IPS-18c (cell line): Measurements from ENCODE around the gene ZNF200.
"Not testable (repeated sequence)": the region's sequence is repeated elsewhere in the genome, so short reads cannot be mapped to it uniquely, and the experiment has no call there.

Experiments
- H3K4me3 ChIP-seq: 2 replicates; pipeline ENCODE4 v1.7.0; 2013; ENCODE audit warnings: low read depth, mild to moderate bottlenecking, low read length, moderate library complexity; ENCODE audit not compliant: insufficient read depth
- H3K9me3 ChIP-seq: one replicate; pipeline ENCODE4 v1.6.1; 2013; ENCODE audit warnings: mild to moderate bottlenecking, low read length, moderate library complexity; ENCODE audit not compliant: control insufficient read depth, insufficient read depth

ZNF200 gene, protein sequence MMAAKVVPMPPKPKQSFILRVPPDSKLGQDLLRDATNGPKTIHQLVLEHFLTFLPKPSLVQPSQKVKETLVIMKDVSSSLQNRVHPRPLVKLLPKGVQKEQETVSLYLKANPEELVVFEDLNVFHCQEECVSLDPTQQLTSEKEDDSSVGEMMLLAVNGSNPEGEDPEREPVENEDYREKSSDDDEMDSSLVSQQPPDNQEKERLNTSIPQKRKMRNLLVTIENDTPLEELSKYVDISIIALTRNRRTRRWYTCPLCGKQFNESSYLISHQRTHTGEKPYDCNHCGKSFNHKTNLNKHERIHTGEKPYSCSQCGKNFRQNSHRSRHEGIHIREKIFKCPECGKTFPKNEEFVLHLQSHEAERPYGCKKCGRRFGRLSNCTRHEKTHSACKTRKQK

DNA sequence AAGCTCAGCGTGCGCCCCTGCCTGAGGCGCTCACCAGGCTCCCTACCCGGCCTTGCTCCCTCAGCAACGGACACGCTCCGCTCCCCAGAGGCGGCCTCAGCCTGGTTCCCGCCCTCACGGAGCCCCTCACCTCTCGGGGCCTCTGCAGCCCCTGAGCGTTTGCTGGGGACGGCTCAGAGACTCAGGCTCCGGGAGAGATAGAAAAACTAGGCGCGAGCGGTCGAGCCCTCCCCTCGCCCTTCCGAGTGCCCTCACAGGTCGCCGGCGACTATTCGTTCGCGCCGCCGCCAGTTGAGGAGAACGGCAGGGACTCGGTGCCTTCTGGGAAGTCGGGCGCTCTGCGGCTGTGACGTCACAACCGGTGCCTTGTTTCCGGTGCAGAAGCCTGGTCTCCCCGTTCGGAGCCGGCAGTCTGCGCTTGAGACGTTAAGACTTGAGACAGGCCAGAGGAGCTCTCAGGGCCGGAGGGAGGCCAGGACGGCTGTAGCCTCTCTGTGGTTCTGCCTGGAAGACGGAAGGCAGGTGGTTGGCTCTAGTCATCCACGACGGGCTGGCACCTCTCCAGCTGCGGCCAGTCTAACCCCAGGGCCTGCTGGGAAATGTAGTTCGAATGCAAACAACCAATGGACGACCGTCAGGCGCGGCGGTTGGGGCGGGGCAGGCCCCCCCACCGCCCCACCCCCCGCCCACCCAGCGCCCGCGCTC, at the start of gene ZNF200:
Gene ZNF200 (minus strand): TSS at position 302 of the 705 bp plus-strand sequence. CDS start 1,403 bp downstream, outside the sequence.
- peak within 1 kb of the TSS; percentile 99 for H3K4me3 ChIP-seq
- H3K9me3 ChIP-seq, result no peaks in the 10 kb centered on the region

- peak overlapping the region; percentile 95 for H3K4me3 ChIP-seq
- peaks cover 11% of the 10 kb centered on the region for H3K9me3 ChIP-seq
Measured at GRCh38 chr16:3283543-3284447, 48.8 kb upstream of the ZNF200 start.

GRCh38 chr16:3282730-3283542, 48.0 kb upstream of the ZNF200 start, which contains the start of gene ZNF263:
TSS of gene ZNF263 (plus strand) at chr16:3283491. CDS start at chr16:3283819, 328 bp downstream.
- peaks cover 9% of the 10 kb centered on the region for H3K9me3 ChIP-seq
- H3K4me3 ChIP-seq, result peak within 1 kb of the TSS; percentile 95

DNA sequence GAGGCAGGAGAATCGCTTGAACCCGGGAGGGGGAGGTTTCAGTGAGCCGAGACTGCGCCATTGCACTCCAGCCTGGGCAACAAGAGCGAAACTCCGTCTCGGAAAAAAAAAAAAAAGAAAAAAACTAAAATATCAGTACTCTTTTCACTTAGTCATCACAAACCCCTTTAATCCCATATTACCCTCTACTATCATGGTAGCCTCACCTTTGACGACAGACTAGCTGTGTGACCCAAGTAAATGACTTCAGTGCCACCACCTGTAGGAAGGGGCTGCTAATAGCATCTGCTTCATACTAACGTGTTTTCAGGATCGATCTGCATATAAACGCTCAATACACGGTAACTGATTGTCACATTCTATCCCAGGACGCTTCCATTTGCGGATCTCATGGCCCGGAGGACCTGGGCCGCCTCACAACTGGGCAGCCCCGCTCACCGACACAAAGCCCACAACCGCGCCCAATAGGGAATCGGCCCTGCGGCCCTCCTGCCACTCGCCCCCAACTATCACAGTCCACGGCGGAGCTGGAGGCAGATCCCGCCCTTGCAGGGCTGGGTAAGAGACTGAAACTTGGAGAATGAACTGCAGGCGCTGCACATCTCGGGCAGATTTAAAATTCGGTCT, 47.3 kb upstream of the ZNF200 start:
- Histone ChIP-seq H3K9me3 (peaks cover 11% of the 10 kb centered on the region), H3K4me3 (peak overlapping the region; percentile 95)

GRCh38 chr16:3281222-3281820, 46.4 kb upstream of the ZNF200 start:
- no peak overlapping the region for H3K4me3 ChIP-seq
- H3K9me3 ChIP-seq, result peaks cover 5% of the 10 kb centered on the region

GRCh38 chr16:3276679-3277078, 41.7 kb upstream of the ZNF200 start:
- H3K4me3 ChIP-seq, result no peak overlapping the region
- H3K9me3 ChIP-seq, result peaks cover 2% of the 10 kb centered on the region

- H3K4me3 ChIP-seq, result no peak overlapping the region
- H3K9me3 ChIP-seq, result peaks cover 2% of the 10 kb centered on the region
Measured at GRCh38 chr16:3274947-3275346, 40.0 kb upstream of the ZNF200 start.

DNA sequence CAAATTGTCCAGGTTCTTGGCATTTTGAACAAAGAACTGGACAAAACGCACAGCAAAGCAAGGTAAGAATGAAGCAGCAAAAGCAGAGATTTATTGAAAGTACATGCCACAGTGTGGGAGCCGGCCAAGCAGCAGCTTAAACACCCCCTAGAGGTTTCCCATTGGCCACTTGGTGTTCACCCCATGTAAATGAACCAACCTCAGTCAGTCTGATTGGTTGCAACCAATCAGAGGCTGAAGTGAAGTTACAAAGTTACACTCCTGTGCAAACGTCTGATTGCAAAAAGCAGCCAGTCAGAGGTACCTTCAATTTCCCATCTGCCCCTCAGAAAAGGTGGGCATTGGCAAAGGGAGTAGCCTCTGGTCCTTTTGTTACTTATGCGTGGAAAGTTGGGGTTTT, 39.5 kb upstream of the ZNF200 start:
- peaks cover 2% of the 10 kb centered on the region for H3K9me3 ChIP-seq
- no peak overlapping the region for H3K4me3 ChIP-seq

- H3K4me3 ChIP-seq, H3K9me3 ChIP-seq: not testable (repeated sequence)
Measured at GRCh38 chr16:3271281-3271680, 36.3 kb upstream of the ZNF200 start.

DNA sequence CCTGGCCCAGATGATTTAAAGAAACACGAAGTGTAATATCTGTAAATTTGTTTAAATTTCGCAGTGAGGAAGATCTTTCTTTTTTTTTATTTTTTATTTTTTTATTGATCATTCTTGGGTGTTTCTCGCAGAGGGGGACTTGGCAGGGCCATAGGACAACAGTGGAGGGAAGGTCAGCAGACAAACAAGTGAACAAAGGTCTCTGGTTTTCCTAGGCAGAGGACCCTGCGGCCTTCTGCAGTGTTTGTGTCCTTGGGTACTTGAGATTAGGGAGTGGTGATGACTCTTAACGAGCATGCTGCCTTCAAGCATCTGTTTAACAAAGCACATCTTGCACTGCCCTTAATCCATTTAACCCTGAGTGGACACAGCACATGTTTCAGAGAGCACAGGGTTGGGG, 35.8 kb upstream of the ZNF200 start:
- H3K4me3 ChIP-seq, H3K9me3 ChIP-seq: not testable (repeated sequence)

DNA sequence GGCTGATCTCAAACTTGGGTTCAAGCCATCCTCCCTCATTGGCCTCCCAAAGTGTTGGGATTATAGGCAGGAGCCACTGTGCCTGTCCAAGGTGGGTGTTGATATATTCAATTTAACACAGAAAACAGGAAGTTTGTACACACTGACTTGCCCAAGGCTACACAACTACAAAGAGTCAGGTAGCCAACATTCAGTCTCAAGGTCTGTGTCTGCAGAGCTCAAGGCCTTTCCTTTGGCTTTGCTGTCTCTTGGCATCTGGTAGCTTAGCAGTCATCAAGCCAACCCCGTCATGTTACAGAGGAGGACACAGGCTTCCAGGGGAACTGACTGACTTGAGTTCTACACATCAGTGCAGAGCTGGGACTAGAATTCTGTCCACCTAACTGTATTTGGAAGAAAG, 33.3 kb upstream of the ZNF200 start:
- no peak overlapping the region for H3K4me3 ChIP-seq
- no peaks in the 10 kb centered on the region for H3K9me3 ChIP-seq

DNA sequence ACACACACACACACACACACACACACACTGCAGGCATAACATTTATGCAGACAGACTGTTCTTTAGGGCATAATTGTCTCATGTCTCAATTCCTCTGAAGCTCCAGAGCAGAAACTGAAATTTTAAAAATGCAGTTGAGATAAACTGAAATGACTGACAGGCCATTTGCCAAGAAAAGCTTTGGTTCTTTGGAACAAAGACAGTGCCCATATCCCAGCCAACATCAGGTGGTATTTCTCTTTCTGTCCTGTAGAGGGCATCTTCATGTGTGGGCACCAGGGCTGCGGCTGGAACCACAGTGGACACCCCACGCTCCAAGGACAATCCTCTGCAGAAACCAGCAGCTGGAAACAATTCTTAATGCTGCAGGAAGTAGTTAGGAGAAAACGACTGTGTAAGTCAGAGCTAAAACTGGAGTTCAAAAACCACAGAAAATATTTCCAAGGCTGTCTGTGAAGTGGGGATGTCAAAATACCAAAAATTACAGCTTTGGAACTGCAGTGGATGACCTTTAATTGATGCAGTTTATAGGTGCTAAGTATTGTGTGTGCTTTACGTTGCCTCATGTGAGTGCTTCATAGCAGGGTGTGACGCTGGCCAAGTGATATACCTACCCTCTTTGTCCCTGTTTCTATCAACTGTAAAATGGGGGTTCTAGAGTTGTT, 32.0 kb upstream of the ZNF200 start:
- no peak overlapping the region for H3K4me3 ChIP-seq
- no peaks in the 10 kb centered on the region for H3K9me3 ChIP-seq

- peak overlapping the region; percentile 70 for H3K4me3 ChIP-seq
- H3K9me3 ChIP-seq, result no peaks in the 10 kb centered on the region
Measured at GRCh38 chr16:3264137-3265036, 29.4 kb upstream of the ZNF200 start.

- no peaks in the 10 kb centered on the region for H3K9me3 ChIP-seq
Measured at GRCh38 chr16:3262517-3262916, 27.6 kb upstream of the ZNF200 start.

GRCh38 chr16:3259836-3260235, 24.9 kb upstream of the ZNF200 start:
- no peak overlapping the region for H3K4me3 ChIP-seq

More at GRCh38 chr16:3262517-3262916, 27.6 kb upstream of the ZNF200 start:
- no peak overlapping the region for H3K4me3 ChIP-seq

More at GRCh38 chr16:3259836-3260235, 24.9 kb upstream of the ZNF200 start:
- no peaks in the 10 kb centered on the region for H3K9me3 ChIP-seq
